ENCODE data around the gene BOLA2.
"Not testable (repeated sequence)": the region's sequence is repeated elsewhere in the genome, so short reads cannot be mapped to it uniquely, and the experiment has no call there.

The BOLA2 gene

DNA sequence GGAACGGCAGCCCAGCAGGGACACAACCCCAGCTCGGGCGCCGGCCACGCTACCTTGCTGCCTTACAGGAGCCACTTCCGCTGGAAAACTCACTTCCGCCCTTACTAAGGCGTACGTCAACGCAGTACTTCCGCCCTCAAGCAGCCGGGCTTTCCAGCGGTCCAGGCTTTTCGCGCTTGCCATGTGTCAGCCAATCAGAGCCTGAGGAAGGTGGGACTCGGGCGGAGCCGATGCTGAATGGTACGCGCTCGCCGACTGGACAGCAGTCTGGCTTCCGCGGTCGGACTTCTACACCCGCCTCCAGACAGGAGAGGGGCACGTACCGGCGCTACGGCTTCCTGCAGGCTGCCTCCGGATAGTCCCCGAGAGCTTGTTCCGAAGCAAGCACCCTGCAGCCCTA lies at the start of gene BOLA2, which contains the start of gene SLX1B:
BOLA2 (minus strand) TSS at position 83 of the 400 bp plus-strand sequence. CDS start 98 bp downstream, outside the sequence.
SLX1B (plus strand) TSS at position 265 of the 400 bp plus-strand sequence.
- not testable (repeated sequence) for DNase-seq (ENCODE audit: low spot score)

GRCh38 chr16:29482276-29482675 lies 28.1 kb upstream of the BOLA2 start:
- not testable (repeated sequence) for DNase-seq (ENCODE audit: low spot score)

DNA sequence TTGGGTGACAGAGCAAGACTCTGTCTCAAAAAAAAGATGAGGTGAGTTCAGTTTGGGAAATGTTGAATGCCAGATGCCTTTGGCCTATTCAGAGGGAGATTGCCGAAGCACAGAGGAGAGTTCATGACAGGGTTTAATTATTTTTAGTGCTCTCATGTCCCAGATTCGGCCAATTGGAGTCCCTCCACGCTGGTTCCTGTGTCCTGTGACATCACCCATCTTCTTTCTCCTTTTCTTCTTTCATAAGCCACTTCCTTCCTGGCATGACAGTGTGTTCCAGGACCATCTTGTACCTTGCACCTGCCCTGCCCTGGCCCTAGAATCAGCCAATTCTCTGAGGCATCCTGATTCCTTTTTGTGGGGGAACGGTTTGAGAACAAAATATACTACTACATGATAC lies 17.9 kb upstream of the BOLA2 start:
- DNase-seq (ENCODE audit: low spot score): not testable (repeated sequence)

GRCh38 chr16:29469660-29470059 lies 15.5 kb upstream of the BOLA2 start:
- not testable (repeated sequence) for DNase-seq (ENCODE audit: low spot score)

DNA sequence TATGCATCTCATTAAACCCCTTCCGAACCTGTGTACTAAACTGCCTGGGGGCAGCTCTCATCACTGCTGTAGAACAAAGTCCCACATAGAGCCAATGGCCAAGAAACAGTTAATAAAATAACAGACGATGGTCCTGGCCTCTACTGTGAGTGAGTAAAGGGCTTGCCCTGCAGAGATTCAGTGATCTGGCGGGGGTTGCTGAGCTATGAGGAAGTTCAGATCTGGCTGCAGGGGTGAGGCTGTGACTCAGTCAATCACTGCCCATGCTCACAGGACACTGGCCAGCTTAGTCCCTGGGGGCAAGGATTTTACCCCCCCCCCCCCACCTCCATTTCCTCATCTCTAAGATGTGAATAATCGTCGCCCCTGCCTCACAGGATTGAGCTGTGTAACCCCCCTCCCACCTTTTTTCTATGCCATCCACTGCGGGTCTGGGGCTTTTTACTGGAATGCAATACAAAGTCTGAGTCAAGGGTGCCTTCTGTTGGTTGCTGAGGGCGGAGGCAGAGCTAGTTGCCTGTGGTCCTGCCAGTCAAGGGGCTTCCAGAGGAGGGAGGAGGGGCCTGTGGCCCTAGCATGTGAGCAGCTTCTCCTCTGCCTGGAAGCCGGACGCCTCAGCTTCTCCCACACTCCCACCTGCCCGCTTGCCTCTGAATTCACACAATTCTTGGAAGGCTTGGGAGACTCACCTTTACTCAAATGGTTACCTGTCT lies 13.7 kb upstream of the BOLA2 start:
- DNase-seq (ENCODE audit: low spot score): not testable (repeated sequence)

DNA sequence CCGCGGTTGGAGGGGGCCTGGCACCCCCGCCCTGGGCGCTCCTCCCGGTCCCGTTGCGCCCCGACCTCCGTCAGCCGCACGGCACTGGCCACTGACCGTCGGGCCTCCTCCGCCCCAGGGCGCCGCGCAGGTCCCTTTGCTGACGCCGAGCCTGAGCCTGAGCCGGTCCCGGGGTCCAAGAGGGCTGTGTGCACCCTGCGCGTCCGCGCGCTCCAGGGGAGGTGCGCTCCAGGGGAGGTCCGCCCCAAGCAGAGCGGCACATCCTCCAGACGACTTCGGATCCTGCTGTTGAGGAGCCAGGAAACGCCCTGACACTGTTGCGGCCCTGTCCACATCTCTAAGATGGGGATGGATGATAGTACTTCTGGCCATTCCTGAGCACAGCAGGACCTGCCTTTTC lies 12.8 kb upstream of the BOLA2 start:
- DNase-seq (ENCODE audit: low spot score): not testable (repeated sequence)

- not testable (repeated sequence) for DNase-seq (ENCODE audit: low spot score)
These were observed 12.1 kb upstream of the BOLA2 start for GRCh38 chr16:29465985-29466824.

DNA sequence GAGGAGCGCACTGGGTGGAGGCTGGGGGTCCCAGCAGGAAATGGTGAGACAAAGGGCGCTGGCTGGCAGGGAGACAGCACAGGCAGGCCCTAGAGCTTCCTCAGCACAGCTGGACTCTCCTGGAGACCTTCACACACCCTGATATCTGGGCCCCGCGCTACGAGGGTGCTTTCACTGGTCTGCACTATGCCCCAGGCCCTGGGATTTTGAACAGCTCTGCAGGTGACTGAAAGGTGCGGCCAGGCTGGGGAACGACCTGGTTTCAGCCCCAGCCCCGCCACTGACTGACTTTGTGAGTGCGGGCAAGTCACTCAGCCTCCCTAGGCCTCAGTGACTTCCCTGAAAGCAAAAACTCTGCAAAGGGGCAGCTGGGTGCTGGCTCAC lies 6.5 kb upstream of the BOLA2 start:
- not testable (repeated sequence) for DNase-seq (ENCODE audit: low spot score)

- not testable (repeated sequence) for DNase-seq (ENCODE audit: low spot score)
These were observed 5.8 kb upstream of the BOLA2 start, which contains the start of gene SULT1A4 for GRCh38 chr16:29459706-29460646. Gene SULT1A4 (plus strand): TSS chr16:29459913. CDS start chr16:29461386, 1,473 bp downstream.

DNA sequence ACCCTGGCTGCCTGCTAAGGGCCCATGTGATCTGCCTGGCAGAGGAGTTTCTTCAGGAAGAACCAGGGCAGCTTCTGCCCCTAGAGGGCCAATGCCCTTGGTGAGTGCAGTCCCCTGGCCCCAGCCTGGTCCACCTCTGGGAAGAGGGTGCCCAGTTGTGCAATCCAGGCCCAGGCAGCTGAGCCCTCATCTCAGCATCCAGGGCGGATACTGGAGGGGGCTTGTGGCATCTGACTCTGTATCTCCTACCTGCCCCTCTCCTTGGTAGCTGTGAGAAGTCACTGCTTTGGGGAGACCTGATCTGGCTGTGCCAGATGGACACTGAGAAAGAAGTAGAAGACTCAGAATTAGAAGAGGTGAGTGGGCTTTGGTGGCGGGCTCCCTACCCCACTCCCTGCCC lies 3.5 kb upstream of the BOLA2 start:
- DNase-seq (ENCODE audit: low spot score): not testable (repeated sequence)

DNA sequence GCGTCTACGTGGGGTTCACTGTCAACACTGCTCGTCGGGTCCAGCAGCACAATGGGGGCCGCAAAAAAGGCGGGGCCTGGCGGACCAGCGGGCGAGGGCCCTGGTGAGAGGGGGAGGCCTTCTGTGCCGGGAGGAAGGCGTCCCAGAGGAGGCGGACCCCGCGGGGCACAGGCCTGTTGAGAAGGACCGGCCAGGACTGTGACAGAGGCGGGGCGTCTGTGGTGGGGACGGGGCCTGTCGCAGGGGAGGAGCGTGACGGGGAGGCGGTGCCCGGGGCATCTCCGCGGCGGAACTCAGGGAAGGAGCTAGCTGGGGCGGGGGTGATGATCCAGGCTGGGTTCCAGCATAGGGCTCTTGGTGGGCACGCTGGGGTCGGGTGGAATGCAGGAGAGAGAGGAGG lies 677 bp upstream of the BOLA2 start:
- not testable (repeated sequence) for DNase-seq (ENCODE audit: low spot score)

DNA sequence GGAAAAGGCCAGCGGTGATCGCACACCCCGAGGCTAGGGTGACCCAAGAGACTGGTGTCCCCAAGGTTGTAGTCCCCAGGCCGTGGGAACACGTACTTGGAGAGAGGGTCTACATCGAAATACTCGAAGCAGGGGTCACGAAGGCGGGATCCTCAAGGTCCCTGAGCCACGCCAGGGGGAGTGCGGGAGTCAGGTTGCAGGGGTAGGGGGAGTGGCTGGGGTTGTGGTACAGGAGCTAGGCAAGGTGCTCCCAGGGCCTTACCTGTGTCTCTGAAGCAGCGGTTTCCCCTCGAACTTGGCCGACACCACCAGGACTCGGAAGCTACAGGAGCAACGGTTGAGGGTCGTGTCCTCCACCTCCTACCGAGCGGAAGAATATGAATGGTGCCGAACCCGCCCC lies 397 bp downstream of the BOLA2 start:
- not testable (repeated sequence) for DNase-seq (ENCODE audit: low spot score)

DNA sequence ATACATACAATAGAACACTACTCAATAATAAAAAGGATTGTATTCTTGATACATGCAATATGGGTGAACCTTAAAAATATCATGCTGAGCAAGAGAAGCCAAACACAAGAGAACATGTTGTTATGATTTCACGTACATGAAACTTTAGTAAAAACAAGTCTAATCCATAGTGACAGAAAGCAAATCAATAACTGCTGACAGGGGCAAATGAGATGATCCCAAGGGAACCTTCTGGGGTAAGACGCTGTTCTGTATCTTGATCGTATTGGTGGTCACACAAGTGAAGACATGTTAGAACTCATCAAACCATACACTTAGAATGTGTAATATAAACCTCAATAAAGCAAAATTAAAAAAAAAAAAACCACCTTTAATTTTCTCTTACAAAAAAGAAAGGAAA lies 28.8 kb downstream of the BOLA2 start:
- DNase-seq (ENCODE audit: low spot score): not testable (repeated sequence)

GRCh38 chr16:29423587-29423986 lies 30.6 kb downstream of the BOLA2 start:
- DNase-seq (ENCODE audit: low spot score): not testable (repeated sequence)

- DNase-seq (ENCODE audit: low spot score): not testable (repeated sequence)
These were observed 48.9 kb downstream of the BOLA2 start for GRCh38 chr16:29405249-29405648.
